WERI-Rb-1 (cell line): ENCODE results near the gene ATXN1.

Experiments
- DNase-seq: peaks from one replicate; pipeline ENCODE4 v3.0.0-alpha.2; 2020
- H3K27ac ChIP-seq: fragments of 250-450 bp; sonication (Bioruptor Pico); 2 replicates; pipeline ENCODE4 v1.5.1; 2020; ENCODE audit warnings: mild to moderate bottlenecking, moderate library complexity
- H3K27me3 ChIP-seq: fragments of 250-450 bp; sonication (Bioruptor Pico); 2 replicates; pipeline ENCODE4 v1.5.1; 2021; ENCODE audit warnings: mild to moderate bottlenecking, low read depth, moderate library complexity; ENCODE audit not compliant: insufficient read depth, severe bottlenecking
- H3K36me3 ChIP-seq: fragments of 250-450 bp; sonication (Bioruptor Pico); 2 replicates; pipeline ENCODE4 v1.5.1; 2020; ENCODE audit warnings: mild to moderate bottlenecking, moderate library complexity
- H3K4me3 ChIP-seq: 2 replicates; pipeline ENCODE4 v1.5.1; 2011; ENCODE audit warnings: low read depth, mild to moderate bottlenecking, control low read depth, low read length
- H3K9me3 ChIP-seq: fragments of 250-450 bp; sonication (Bioruptor Pico); 2 replicates; pipeline ENCODE4 v1.5.1; 2021; ENCODE audit warnings: mild to moderate bottlenecking, moderate library complexity; ENCODE audit not compliant: severe bottlenecking
- TF ChIP-seq, protein P1 (sequence below): IDR thresholded peaks from 2 replicates; pipeline ENCODE4 v1.5.1; 2011; ENCODE audit warnings: low read depth, mild to moderate bottlenecking, control low read depth, inconsistent platforms, low read length

Gene ATXN1

GRCh38 chr6:16257999-16258708 is 503.1 kb downstream of the ATXN1 start:
- TF ChIP-seq, protein P1, sequence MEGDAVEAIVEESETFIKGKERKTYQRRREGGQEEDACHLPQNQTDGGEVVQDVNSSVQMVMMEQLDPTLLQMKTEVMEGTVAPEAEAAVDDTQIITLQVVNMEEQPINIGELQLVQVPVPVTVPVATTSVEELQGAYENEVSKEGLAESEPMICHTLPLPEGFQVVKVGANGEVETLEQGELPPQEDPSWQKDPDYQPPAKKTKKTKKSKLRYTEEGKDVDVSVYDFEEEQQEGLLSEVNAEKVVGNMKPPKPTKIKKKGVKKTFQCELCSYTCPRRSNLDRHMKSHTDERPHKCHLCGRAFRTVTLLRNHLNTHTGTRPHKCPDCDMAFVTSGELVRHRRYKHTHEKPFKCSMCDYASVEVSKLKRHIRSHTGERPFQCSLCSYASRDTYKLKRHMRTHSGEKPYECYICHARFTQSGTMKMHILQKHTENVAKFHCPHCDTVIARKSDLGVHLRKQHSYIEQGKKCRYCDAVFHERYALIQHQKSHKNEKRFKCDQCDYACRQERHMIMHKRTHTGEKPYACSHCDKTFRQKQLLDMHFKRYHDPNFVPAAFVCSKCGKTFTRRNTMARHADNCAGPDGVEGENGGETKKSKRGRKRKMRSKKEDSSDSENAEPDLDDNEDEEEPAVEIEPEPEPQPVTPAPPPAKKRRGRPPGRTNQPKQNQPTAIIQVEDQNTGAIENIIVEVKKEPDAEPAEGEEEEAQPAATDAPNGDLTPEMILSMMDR, result no peak
- no peak overlapping the region for H3K27ac ChIP-seq
- peaks cover 8% of the 10 kb centered on the region for H3K9me3 ChIP-seq
- no peaks in the 10 kb centered on the region; the same call in none of the 2 replicates for H3K36me3 ChIP-seq
- DNase-seq, result no peak
- H3K4me3 ChIP-seq, result no peak overlapping the region
- H3K27me3 ChIP-seq, result no peaks in the 10 kb centered on the region

GRCh38 chr6:16256781-16257180 is 504.5 kb downstream of the ATXN1 start:
- H3K4me3 ChIP-seq, result no peak overlapping the region

DNA sequence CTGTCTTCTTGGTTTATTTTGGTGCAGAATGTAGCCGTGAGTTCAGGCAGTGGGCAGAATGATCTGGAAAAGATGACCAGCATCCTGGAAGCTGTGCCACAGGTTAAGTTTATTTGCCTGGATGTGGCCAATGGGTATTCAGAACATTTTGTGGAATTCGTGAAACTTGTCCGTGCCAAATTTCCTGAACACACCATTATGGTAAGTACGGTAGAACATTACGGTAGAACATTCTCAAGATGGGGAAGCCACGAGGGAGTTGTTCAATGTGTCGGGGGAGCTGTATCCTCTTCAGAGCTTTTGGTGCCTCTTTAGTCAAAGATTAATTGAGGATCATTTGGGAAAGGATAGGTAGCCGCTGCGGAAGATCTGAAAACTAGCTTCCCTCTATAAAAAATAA is 506.7 kb downstream of the ATXN1 start:
- Histone ChIP-seq H3K36me3 (no peaks in the 10 kb centered on the region; the same call in none of the 2 replicates), H3K27ac (no peak overlapping the region), H3K27me3 (no peaks in the 10 kb centered on the region), H3K4me3 (no peak overlapping the region), H3K9me3 (peaks cover 8% of the 10 kb centered on the region)
- DNase-seq, result no peak
- TF ChIP-seq, protein P1, result no peak

More at GRCh38 chr6:16256781-16257180, 504.5 kb downstream of the ATXN1 start:
- Histone ChIP-seq H3K27me3 (no peaks in the 10 kb centered on the region), H3K27ac (peak overlapping the region; percentile 32), H3K36me3 (no peaks in the 10 kb centered on the region; the same call in none of the 2 replicates), H3K9me3 (peaks cover 8% of the 10 kb centered on the region)
- DNase-seq, result peak; percentile 92
- TF ChIP-seq, protein P1, result no peak

DNA sequence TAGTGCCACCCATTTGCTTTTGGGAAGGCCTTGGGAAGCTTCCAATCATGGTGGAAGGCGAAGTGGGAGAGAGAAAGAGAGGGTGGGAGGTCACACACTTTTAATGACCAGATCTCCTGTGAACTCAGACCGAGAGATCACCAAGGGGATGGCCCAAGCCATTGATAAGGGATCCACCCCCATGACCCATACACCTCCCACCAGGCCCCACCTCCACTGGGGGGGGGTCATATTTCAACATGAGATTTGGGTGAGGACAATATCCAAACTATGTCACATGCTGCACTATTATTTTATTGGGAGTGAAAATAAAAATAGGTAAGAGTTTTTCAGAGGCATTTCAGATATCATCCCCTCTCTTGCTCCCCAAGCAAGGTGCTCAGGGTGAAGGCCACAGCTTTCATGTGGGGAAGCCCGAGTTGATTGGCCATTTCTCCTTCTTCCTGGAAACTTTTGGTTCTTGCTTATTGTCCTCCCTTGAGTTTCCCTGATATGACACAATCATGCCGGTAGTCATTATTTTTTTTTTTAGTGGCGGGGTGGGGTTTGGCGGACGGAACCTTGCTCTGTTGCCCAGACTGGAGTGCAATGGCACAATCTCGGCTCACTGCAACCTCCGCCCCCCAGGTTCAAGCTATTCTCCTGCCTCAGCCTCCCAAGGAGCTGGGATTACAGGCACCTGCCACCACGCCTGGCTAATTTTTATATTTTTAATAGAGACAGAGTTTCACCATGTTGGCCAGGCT is 507.7 kb downstream of the ATXN1 start:
- Histone ChIP-seq H3K9me3 (peaks cover 8% of the 10 kb centered on the region), H3K4me3 (no peak overlapping the region), H3K36me3 (no peaks in the 10 kb centered on the region; the same call in none of the 2 replicates), H3K27ac (no peak overlapping the region), H3K27me3 (no peaks in the 10 kb centered on the region)
- no peak for DNase-seq
- TF ChIP-seq, protein P1, result no peak

DNA sequence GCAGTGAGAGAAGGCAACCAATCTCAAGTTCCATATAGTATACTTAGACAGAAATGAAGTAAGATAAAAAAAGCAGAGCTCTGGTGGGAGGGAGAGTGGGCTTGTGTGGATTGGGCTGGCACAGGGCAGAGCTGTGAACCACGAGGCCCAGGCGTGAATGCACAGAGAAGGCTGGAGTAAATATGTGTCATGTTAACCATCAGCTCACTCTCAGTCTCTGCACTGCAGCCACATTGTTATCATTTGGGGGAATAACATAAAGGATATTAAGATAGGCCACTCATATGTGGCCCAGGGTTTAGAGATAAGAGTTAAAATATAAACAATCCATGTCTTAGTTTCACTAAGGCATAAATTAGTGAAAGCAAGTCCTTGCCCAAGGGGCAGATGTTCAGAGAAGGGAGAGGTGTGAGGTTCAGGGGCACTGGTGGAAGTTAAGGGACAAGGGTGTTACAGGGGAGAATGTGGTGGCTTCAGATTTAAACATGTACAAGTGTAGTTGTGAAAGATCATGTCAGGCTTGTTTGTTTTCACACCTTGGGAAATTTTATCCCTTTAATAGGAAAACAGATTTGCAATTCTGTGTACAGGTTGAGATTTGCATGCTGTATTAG is 508.5 kb downstream of the ATXN1 start:
- no peak for DNase-seq
- no peaks in the 10 kb centered on the region for H3K27me3 ChIP-seq
- no peak overlapping the region for H3K27ac ChIP-seq
- no peak overlapping the region for H3K4me3 ChIP-seq
- peaks cover 8% of the 10 kb centered on the region for H3K9me3 ChIP-seq
- TF ChIP-seq, protein P1, result no peak
- no peaks in the 10 kb centered on the region; the same call in none of the 2 replicates for H3K36me3 ChIP-seq
